22Rv1 (cell line): ENCODE results near the gene CCNL2.
A peak's percentile ranks its signal among the peaks of the same experiment; 100 is the strongest.

Source experiments
- H3K27ac ChIP-seq: fragments of 450-650 bp; 2 replicates; pipeline ENCODE4 v1.5.1; 2017
- ZFX ChIP-seq: fragments of 450-650 bp; IDR thresholded peaks from 2 replicates; pipeline ENCODE4 v1.6.1; 2017; ENCODE audit warnings: antibody characterized with exemption, borderline replicate concordance
- TF ChIP-seq, protein P1 (sequence below): fragments of 450-650 bp; IDR thresholded peaks from 2 replicates; pipeline ENCODE4 v1.5.1; 2017; ENCODE audit warnings: mild to moderate bottlenecking

The CCNL2 gene

DNA sequence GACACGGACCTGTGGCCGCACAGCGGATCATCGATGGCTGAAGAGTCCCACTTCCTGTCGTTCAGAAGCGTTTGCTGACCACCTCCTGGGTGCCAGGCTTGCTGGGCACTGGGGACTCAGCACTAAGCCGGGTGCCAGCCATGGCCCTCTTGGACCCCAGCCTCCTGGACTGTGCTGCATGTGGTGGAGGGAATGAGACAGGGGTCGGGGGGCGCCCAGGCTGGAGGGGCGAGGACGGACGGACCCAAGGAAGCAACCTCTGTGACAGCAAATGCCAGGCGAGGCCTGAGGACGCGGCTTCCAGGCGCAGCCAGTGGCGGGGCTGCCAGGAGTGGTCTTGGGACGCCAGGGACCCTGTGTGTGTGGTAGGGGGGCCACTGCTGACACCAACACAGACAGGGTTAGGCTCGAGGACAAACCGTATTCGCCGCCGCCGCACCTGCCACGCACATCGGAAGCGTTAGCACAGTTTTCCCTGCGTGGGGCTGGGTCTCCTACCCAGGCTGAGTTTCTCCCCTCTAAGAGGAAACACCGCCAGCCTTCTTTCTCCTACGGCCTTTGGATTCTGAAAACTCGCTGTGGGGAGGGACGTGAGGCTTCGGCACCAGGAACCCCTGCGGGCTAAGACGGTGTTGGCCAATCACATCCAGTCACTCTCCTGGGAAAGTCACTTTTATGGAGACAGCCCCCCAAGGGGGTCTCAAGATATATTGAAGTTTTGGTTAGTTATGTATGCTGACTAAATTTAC is 37.7 kb downstream of the CCNL2 start:
- no peak overlapping the region for H3K27ac ChIP-seq

DNA sequence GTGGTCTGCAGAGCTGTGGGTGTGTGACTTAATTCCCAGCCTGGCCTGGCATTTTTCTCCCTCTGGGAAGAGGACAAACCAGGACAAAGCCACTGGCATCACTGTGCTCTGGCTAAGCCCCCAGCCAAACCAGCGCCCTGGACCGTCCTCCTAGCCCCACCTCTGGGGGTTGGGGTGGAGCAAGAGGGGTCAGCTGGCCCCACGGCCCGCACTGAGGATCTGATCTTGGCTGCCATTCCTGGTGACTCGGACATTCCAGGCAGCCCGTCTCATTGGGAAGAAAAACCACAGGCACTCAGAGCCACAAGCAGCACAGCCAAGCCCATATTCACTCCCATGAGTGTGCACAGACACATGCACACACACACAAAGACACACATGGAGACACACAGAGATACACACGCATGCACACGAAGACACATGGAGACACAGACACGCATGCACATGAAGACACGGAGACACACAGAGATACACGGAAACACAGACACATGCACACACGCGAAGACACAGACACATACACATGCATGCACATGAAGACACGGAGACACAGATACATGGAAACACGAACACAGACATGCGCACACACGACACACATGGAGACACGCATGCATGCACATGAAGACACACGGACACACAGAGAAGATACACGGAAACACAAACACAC is 38.5 kb downstream of the CCNL2 start:
- H3K27ac ChIP-seq, result no peak overlapping the region
- TF ChIP-seq, protein P1, sequence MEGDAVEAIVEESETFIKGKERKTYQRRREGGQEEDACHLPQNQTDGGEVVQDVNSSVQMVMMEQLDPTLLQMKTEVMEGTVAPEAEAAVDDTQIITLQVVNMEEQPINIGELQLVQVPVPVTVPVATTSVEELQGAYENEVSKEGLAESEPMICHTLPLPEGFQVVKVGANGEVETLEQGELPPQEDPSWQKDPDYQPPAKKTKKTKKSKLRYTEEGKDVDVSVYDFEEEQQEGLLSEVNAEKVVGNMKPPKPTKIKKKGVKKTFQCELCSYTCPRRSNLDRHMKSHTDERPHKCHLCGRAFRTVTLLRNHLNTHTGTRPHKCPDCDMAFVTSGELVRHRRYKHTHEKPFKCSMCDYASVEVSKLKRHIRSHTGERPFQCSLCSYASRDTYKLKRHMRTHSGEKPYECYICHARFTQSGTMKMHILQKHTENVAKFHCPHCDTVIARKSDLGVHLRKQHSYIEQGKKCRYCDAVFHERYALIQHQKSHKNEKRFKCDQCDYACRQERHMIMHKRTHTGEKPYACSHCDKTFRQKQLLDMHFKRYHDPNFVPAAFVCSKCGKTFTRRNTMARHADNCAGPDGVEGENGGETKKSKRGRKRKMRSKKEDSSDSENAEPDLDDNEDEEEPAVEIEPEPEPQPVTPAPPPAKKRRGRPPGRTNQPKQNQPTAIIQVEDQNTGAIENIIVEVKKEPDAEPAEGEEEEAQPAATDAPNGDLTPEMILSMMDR, result no peak
- TF ChIP-seq ZFX, result no peak

More for the DNA sequence above, 37.7 kb downstream of the CCNL2 start:
- no peak for TF ChIP-seq ZFX
- TF ChIP-seq, protein P1, result no peak

DNA sequence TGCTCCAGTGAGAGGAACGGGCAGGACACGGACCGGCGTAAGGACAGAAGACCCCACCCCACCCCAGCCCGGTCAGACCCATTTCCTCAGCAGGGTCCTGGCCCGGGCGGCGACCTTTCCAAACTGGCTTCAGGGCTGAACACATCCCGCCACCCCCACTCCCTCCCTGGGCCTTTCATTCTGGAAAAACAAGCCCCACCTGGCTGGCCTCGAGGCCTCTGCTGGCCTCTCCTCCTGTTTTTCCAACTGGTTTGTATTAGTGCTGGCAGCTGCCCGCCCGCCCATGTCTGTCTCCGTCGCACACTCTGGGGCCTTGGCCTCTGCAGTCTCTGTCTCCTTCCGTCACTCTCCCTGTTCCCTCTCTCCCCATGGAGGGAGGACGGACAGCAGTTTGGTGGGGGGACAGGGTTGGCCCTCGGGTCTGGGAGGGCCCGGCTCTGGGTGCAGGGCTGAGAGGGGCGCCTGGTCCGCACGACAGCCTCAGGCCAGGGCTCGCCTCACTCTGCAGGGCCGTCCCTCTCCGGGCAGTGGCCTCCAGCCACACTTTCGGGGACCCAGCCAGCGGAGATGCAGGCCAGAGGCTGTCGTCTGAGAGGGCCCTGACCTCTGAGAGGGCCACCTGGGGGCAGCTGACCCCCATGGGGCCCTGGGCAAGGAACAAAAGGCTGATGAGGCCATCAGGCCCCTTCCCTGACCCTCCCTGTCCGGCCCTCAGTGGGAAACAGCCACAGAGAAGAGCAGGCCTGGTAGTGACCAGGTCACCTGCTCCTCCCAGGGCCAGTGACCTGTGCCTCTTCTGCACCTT is 39.3 kb downstream of the CCNL2 start:
- H3K27ac ChIP-seq, result no peak overlapping the region
- TF ChIP-seq ZFX, result no peak
- TF ChIP-seq, protein P1, result no peak

DNA sequence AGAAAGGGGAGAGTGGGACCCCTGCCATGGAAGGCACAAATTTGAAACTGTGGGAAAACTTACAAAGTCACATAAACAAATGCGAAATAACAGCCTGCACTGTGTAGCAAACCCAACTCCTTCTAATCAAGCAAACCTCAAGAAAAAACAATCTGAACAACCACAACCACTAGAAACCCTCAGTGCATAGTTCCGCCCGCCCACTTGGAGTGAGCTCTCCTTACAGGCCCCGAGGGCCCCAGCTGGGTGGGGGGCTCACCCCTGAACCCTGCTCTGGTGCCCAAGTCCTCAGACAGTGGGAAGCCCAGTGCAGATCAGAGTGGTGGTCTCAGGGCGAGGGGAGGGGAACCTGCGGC is 39.8 kb downstream of the CCNL2 start:
- H3K27ac ChIP-seq, result no peak overlapping the region
- TF ChIP-seq ZFX, result no peak
- TF ChIP-seq, protein P1, result no peak

DNA sequence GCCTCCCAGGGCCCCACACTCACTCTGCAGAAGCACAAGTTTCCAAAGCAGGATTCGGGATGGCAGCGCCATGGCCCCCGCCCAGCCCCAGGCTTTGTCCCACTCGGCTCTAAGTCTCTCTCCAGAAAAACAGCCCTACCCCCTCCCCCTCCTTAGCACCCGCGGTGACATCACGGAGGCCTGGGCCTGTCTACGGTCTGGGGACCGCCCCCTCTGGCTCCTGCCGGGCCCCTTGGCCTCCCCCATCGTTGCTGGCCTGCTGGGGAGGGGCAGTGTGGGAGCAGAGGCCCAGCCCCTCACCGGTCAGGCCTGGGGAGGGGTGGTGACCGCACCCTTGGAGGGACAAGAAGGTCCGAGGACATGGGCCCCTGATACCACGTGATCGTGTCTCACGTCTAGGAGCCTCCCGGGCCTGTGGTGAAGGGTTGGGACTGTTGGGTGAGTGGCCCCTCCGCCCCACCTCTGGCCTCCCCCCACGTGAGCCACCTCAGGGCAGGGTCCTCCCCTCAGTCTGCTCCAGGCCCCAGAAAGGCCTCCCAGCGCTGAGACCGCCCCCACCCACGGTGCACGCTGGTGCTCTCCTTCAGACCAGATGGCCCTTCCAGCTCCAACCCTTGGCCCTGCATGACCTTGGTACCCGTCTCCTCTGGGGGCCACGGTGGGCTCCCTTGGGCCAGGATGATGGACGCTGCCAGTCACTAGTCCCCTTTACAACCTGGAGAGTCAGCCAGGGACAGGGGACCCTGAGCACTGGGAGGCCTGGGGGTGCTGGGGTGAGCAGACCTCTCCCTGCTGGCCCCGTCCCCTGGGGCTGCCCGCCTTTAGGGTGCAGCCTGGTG is 40.5 kb downstream of the CCNL2 start, which contains the start of gene MXRA8:
TSS of gene MXRA8 (minus strand) at position 123 of the 839 bp plus-strand sequence. CDS start at position 72, 51 bp downstream.
- peak within 1 kb of the TSS; percentile 27; the same call in 1 of the 2 replicates for H3K27ac ChIP-seq
- TF ChIP-seq, protein P1, result no peak
- no peak for TF ChIP-seq ZFX

DNA sequence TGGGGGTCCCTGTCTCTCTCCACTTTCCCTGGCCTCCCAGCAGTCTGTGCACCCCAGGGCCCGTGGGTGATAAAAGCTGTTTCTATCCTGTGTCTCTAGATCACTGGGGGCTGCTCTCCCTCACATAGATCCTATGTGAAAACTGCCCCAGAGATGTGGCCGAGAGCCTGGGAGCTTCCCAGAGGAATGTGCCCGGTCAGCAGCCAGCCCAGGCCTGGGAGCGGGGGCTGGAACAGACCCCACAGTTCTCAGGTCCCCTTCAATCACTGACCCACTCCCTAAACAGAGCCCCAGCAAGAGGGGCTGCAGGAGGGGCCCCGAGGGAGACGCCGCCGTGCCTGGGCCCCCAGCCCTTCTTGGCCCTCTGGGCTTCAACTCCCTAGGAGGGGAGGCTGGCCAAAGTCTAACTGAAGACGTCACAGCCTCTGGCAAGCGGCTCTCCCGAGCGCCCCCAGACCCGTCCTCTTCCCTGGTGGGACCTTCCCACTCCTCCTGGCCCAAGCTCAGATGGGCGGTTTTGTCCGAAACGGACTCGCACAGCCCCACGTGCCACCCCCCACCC is 41.2 kb downstream of the CCNL2 start:
- no peak for TF ChIP-seq ZFX
- TF ChIP-seq, protein P1, result no peak
- peak overlapping the region; percentile 27; the same call in 1 of the 2 replicates for H3K27ac ChIP-seq
